ENCODE data around the gene RPS3. TPM values are rescaled to one million over a fixed set of nuclear protein-coding genes. Genes with fewer than 3 reads are reported as not detected.

RPS3 gene
- total and polyA plus RNA-seq, 5 donors from 2014 or later = 3,495 to 6,708 (median 4,679) TPM

DNA sequence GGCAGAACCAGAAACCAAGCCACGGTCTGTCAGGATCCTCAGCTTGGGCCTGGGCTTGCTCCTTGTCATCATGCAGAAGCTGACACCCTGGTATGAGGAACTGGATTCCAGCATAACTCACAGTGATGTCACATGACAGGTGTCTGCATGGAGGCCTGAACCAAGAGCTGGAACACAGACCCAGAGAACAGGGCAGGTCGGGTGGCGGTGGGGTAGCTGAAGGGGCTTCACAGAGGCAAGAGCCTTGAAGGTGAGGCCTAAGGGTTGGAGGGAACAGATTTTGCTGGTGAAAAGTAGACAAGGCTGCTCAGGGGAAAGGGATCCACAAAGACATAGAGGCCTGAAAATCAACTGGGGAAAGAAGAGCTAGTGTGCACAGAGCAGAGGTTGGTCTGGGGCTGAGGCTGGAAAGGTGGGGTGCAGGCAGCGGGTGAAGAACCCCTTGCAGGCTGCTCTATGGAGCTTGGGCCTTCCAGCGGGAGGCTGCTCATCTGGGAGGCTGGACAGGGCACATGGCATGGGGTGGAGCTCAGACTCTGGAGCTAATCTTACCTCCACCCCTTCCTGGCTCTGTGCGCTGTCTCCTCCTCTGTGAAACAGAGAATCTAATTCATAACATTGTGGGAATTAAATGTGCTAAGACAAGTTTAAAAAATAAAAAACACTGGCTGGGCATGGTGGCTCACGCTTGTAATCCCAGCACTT is 18.4 kb upstream of the RPS3 start:
- no peak for ATAC-seq (ENCODE audit: low read depth in 2 of 2)
- Histone ChIP-seq H3K36me3 (ENCODE audit: control insufficient read depth, insufficient read depth, low read length) (no peaks in the 10 kb centered on the region), H3K27me3 (ENCODE audit: control insufficient read depth, insufficient read depth, low read length) (no peaks in the 10 kb centered on the region), H3K4me3 (ENCODE audit: low read depth, low read length) (no peak overlapping the region), H3K27ac (ENCODE audit: insufficient read depth, low read length, poor library complexity, severe bottlenecking) (no peak overlapping the region), H3K4me1 (ENCODE audit: control insufficient read depth, insufficient read depth, low read length, poor library complexity, severe bottlenecking) (peaks cover 23% of the 10 kb centered on the region), H3K9me3 (ENCODE audit: control insufficient read depth in 2 of 2, low read length in 2 of 2) (no peaks in the 10 kb centered on the region)
- no peaks in the 10 kb centered on the region for H3K36me3 Mint-ChIP-seq
- no peak for DNase-seq
- peak overlapping the region in 1 of 4 donors; percentile 4 for H3K4me3 Mint-ChIP-seq
- peak overlapping the region in 2 of 3 donors; percentile 4 to 21 for H3K27ac Mint-ChIP-seq
- H3K27me3 Mint-ChIP-seq = peaks cover 4% of the 10 kb centered on the region
- peaks cover 3 to 19% (median 11%) of the 10 kb centered on the region in 4 donors for H3K4me1 Mint-ChIP-seq
- H3K9me3 Mint-ChIP-seq = no peaks in the 10 kb centered on the region

DNA sequence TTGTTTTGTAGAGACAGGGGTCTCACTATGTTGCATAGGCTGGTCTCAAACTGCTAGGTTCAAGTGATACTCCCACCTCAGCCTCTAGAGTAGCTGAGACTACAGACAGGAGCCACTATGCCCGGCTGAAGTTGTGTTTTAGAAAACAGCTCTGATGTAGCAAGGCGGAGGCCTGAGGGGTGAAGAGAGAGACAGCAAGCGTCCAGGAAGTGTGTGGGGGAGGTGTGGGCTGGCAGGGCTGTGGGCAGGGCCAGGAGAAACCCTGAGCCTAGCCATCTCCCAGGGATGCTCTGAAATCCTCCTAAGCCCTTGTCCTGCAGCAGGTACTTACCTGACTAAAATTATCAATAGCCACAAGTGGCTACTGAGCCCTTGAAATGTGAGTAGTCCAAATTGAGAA is 16.1 kb upstream of the RPS3 start:
- Histone ChIP-seq H3K9me3 (ENCODE audit: control insufficient read depth in 2 of 2, low read length in 2 of 2) (no peaks in the 10 kb centered on the region), H3K36me3 (ENCODE audit: control insufficient read depth, insufficient read depth, low read length) (no peaks in the 10 kb centered on the region), H3K4me3 (ENCODE audit: low read depth, low read length) (no peak overlapping the region), H3K27me3 (ENCODE audit: control insufficient read depth, insufficient read depth, low read length) (no peaks in the 10 kb centered on the region), H3K27ac (ENCODE audit: insufficient read depth, low read length, poor library complexity, severe bottlenecking) (peak overlapping the region; percentile 18), H3K4me1 (ENCODE audit: control insufficient read depth, insufficient read depth, low read length, poor library complexity, severe bottlenecking) (peaks cover 23% of the 10 kb centered on the region)
- peak in 2 of 3 donors; percentile 35 to 80 for DNase-seq
- H3K27ac Mint-ChIP-seq = peak overlapping the region; percentile 93 to 94 (median 93)
- no peaks in the 10 kb centered on the region for H3K36me3 Mint-ChIP-seq
- H3K4me1 Mint-ChIP-seq = peaks cover 3 to 19% (median 11%) of the 10 kb centered on the region in 4 donors
- peak overlapping the region in 3 of 4 donors; percentile 6 to 75 (median 41) for H3K4me3 Mint-ChIP-seq
- ATAC-seq (ENCODE audit: low read depth in 2 of 2) = peak; percentile 77 to 81
- H3K9me3 Mint-ChIP-seq = no peaks in the 10 kb centered on the region
- peaks cover 4% of the 10 kb centered on the region for H3K27me3 Mint-ChIP-seq

DNA sequence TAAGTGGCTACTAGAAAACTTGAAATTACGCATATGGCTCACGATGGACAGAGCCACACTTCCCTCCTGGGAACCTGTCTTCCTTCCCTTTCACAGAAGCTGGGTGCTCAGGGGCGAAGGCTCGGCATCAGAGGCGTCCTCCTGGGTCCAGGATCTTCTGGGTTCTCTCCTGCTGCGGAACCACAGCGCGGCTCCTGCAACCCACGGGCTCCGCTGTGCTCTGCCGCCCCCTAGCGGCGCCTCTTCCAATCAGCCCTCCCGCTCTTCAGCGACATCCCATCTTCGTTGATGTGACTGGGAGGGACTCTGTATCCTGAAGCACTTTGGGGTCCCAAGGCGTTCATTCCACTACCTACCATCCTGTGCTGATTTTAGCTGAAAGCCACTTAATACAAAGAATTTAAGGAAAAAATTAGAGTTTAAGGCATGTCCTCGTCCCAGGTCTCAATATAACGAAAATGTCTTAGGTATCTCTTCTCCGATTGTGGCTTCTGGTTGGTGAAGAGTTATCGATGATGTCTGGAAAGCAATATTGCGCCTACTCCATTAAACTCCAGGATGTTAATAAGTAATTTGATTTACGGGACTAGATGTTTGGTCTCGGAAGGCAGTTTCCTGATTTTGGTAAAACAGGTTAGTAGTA is 14.8 kb upstream of the RPS3 start:
- no peaks in the 10 kb centered on the region for H3K9me3 Mint-ChIP-seq
- H3K27ac Mint-ChIP-seq = peak overlapping the region; percentile 29 to 91 (median 43)
- H3K36me3 Mint-ChIP-seq = no peaks in the 10 kb centered on the region

DNA sequence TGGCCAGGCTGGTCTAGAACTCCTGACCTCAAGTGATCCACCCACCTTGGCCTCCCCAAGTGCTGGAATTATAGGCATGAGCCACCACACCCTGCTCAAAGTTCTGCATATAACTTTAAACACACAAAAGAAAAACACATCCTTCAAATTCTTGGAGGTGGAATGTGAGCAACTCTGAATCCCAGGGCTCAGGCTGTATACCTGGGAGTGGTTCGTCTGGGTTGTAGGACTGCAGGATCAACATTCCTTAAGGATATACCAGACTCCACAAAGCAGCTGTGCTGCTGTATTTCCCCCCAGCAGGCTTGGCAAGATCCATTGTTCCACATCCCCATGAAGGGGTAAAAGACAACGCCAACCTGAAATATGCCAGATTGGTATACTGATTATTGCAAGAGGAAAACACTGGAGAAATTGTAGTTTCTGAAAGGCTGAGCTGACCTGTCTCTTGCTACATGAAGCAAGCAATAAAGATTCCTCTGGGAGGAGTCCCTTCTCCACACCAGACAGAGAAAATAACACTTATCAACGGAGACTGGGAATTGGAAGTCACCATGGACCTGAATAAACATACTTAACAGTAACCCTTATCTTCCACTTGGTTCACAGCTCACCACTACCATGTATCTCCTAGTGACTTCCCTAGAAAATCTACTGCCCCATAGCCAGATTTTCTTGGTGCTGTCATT is 12.2 kb upstream of the RPS3 start:
- Mint-ChIP-seq H3K36me3 (no peaks in the 10 kb centered on the region), H3K9me3 (no peaks in the 10 kb centered on the region), H3K4me1 (peaks cover 3 to 21% (median 11%) of the 10 kb centered on the region in 4 donors), H3K4me3 (no peak overlapping the region), H3K27me3 (peaks cover 11% of the 10 kb centered on the region), H3K27ac (no peak overlapping the region)
- Histone ChIP-seq H3K4me1 (ENCODE audit: control insufficient read depth, insufficient read depth, low read length, poor library complexity, severe bottlenecking) (peaks cover 30% of the 10 kb centered on the region), H3K4me3 (ENCODE audit: low read depth, low read length) (no peak overlapping the region), H3K27ac (ENCODE audit: insufficient read depth, low read length, poor library complexity, severe bottlenecking) (no peak overlapping the region), H3K9me3 (ENCODE audit: control insufficient read depth in 2 of 2, low read length in 2 of 2) (no peaks in the 10 kb centered on the region), H3K36me3 (ENCODE audit: control insufficient read depth, insufficient read depth, low read length) (no peaks in the 10 kb centered on the region), H3K27me3 (ENCODE audit: control insufficient read depth, insufficient read depth, low read length) (peaks cover 2% of the 10 kb centered on the region)
- ATAC-seq (ENCODE audit: low read depth in 2 of 2) (no peak), DNase-seq (no peak)

More for the DNA sequence above, 14.8 kb upstream of the RPS3 start:
- peaks cover 30% of the 10 kb centered on the region for H3K4me1 ChIP-seq (ENCODE audit: control insufficient read depth, insufficient read depth, low read length, poor library complexity, severe bottlenecking)
- H3K4me3 Mint-ChIP-seq = peak overlapping the region in 2 of 4 donors; percentile 78 to 83
- no peaks in the 10 kb centered on the region for H3K9me3 ChIP-seq (ENCODE audit: control insufficient read depth in 2 of 2, low read length in 2 of 2)
- peaks cover 3 to 19% (median 11%) of the 10 kb centered on the region in 4 donors for H3K4me1 Mint-ChIP-seq
- H3K27me3 ChIP-seq (ENCODE audit: control insufficient read depth, insufficient read depth, low read length) = no peaks in the 10 kb centered on the region
- DNase-seq = peak; percentile 62 to 78 (median 75)
- H3K27ac ChIP-seq (ENCODE audit: insufficient read depth, low read length, poor library complexity, severe bottlenecking) = no peak overlapping the region
- ATAC-seq (ENCODE audit: low read depth in 2 of 2) = peak; percentile 69 to 70
- H3K4me3 ChIP-seq (ENCODE audit: low read depth, low read length) = peak overlapping the region; percentile 10
- H3K27me3 Mint-ChIP-seq = peaks cover 4% of the 10 kb centered on the region
- H3K36me3 ChIP-seq (ENCODE audit: control insufficient read depth, insufficient read depth, low read length) = no peaks in the 10 kb centered on the region

DNA sequence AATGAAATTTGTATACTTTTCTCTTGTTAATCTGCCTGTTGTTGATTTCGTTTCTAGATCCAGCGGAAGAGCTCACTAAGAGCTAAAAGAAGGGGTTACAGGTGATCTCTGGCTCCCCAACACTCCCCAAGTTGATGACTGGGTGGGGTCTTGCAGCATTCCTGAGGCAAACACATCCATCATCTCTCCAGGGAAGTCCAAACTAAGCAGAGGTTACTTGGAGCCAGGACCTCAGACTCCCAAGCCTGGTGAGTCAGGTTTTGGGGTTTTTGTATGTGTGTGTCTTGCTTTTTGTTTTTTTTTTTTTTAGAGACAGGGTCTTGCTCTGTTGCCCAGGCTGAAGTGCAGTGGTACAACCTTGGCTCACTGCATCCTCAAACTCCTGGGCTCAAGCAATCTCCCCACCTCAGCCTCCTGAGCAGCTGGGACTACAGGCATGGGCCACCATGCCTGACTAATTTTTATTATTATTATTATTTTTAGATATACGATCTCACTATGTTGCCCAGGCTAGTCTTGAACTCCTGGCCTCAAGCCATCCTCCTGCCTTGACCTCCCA is 11.5 kb upstream of the RPS3 start:
- Histone ChIP-seq H3K4me1 (ENCODE audit: control insufficient read depth, insufficient read depth, low read length, poor library complexity, severe bottlenecking) (peaks cover 25% of the 10 kb centered on the region), H3K36me3 (ENCODE audit: control insufficient read depth, insufficient read depth, low read length) (no peaks in the 10 kb centered on the region), H3K4me3 (ENCODE audit: low read depth, low read length) (no peak overlapping the region), H3K27ac (ENCODE audit: insufficient read depth, low read length, poor library complexity, severe bottlenecking) (no peak overlapping the region), H3K9me3 (ENCODE audit: control insufficient read depth in 2 of 2, low read length in 2 of 2) (no peaks in the 10 kb centered on the region), H3K27me3 (ENCODE audit: control insufficient read depth, insufficient read depth, low read length) (peaks cover 2% of the 10 kb centered on the region)
- no peak for ATAC-seq (ENCODE audit: low read depth in 2 of 2)
- Mint-ChIP-seq H3K4me3 (no peak overlapping the region), H3K36me3 (no peaks in the 10 kb centered on the region), H3K27ac (no peak overlapping the region), H3K27me3 (peaks cover 11% of the 10 kb centered on the region), H3K9me3 (no peaks in the 10 kb centered on the region), H3K4me1 (peaks cover 3 to 21% (median 11%) of the 10 kb centered on the region in 4 donors)
- no peak for DNase-seq

DNA sequence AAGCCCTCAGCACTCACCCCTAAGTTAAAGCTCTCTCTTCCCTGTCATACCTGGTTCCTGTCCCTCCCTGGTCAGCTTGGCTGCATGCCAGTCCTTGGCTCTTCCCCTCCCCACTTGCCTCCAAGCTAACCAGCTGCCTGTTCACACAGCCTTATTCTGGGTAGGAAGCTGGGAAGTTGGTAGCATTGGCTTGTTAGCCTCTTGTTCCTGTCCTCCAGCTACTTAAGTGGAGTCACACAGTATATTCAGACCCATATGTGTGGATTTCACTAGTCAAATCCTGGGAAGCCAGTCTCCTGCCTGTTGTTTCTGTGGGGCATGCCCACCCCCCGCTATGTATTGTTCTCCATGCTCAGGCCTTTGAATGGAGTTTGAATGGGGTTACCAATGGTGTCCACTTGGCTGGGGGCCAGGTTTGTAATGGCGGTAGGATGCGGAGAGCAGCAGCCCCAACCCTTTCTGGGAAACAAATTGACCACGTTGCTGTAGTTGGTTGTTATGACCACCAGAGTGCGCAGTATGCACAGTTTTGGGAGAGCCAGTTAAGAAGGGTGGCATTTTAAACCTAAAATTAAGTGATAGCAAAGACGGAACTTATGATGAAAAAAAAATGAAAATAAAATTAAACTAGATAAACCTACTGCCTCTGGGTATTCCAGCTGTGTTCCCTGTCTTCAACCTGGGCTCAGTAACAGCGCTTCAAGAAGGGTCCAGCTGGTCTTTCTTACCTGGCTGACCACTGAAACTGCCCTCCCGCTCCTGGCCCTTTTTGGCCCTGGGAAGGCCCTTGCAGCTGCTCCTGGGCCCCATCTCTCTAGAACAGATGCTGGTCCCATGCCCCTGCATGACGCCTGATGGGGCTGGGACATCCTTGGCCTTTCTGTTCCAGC is 10.7 kb upstream of the RPS3 start:
- DNase-seq = peak; percentile 50 to 85 (median 73)
- Histone ChIP-seq H3K27ac (ENCODE audit: insufficient read depth, low read length, poor library complexity, severe bottlenecking) (no peak overlapping the region), H3K9me3 (ENCODE audit: control insufficient read depth in 2 of 2, low read length in 2 of 2) (no peaks in the 10 kb centered on the region), H3K4me1 (ENCODE audit: control insufficient read depth, insufficient read depth, low read length, poor library complexity, severe bottlenecking) (peaks cover 17% of the 10 kb centered on the region), H3K4me3 (ENCODE audit: low read depth, low read length) (no peak overlapping the region), H3K27me3 (ENCODE audit: control insufficient read depth, insufficient read depth, low read length) (peaks cover 2% of the 10 kb centered on the region), H3K36me3 (ENCODE audit: control insufficient read depth, insufficient read depth, low read length) (no peaks in the 10 kb centered on the region)
- Mint-ChIP-seq H3K27ac (no peak overlapping the region), H3K4me1 (peaks cover 3 to 14% (median 6%) of the 10 kb centered on the region in 4 donors), H3K36me3 (no peaks in the 10 kb centered on the region), H3K27me3 (peaks cover 8% of the 10 kb centered on the region), H3K9me3 (no peaks in the 10 kb centered on the region), H3K4me3 (no peak overlapping the region)
- peak; percentile 84 to 86 for ATAC-seq (ENCODE audit: low read depth in 2 of 2)

DNA sequence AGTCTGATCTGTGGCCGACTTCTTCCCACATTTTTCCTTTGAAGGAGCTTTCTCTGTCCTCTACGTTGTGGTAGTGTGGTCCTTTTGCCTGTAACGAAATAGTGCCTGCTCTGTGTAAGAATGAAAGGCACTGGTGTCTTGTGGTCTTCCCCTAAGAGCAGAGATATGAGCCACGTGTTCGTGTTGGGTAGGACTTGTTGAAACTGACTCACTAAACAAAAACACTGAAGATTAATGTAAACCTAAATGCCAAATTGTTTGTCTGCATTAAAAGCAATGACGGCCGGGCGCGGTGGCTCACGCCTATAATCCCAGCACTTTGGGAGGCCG is 10.1 kb upstream of the RPS3 start:
- Mint-ChIP-seq H3K4me3 (no peak overlapping the region), H3K27me3 (peaks cover 7% of the 10 kb centered on the region), H3K4me1 (peaks cover 3 to 8% (median 4%) of the 10 kb centered on the region in 4 donors), H3K9me3 (no peaks in the 10 kb centered on the region), H3K27ac (no peak overlapping the region), H3K36me3 (no peaks in the 10 kb centered on the region)
- ATAC-seq (ENCODE audit: low read depth in 2 of 2) (no peak), DNase-seq (no peak)
- no peaks in the 10 kb centered on the region for H3K9me3 ChIP-seq (ENCODE audit: control insufficient read depth in 2 of 2, low read length in 2 of 2)
- no peak overlapping the region for H3K27ac ChIP-seq (ENCODE audit: insufficient read depth, low read length, poor library complexity, severe bottlenecking)
- no peak overlapping the region for H3K4me3 ChIP-seq (ENCODE audit: low read depth, low read length)
- H3K36me3 ChIP-seq (ENCODE audit: control insufficient read depth, insufficient read depth, low read length) = no peaks in the 10 kb centered on the region
- H3K27me3 ChIP-seq (ENCODE audit: control insufficient read depth, insufficient read depth, low read length) = peaks cover 2% of the 10 kb centered on the region
- H3K4me1 ChIP-seq (ENCODE audit: control insufficient read depth, insufficient read depth, low read length, poor library complexity, severe bottlenecking) = peaks cover 12% of the 10 kb centered on the region
